A549 (cell line): Measurements from ENCODE around the gene PCDHB3. TPM values are rescaled to one million over a fixed set of nuclear protein-coding genes. Genes with fewer than 3 reads are reported as not detected.
"Not testable (repeated sequence)": the region's sequence is repeated elsewhere in the genome, so short reads cannot be mapped to it uniquely, and the experiment has no call there.

Experiments used
- ATAC-seq, 2 experiments: fragments of 200-7000 bp in 1 of 2; fragments of >200 bp in 1 of 2; cut with Nextera tagmentation in 1 of 2; cut with Tn5 transposase in 1 of 2; 3 replicates each; pipeline versions ENCODE4 v1.8.0 to v1.9.1; 2018 to 2020; ENCODE audit warnings: mild to moderate bottlenecking in 1 of 2, moderate library complexity in 1 of 2
- CTCF ChIA-PET: fragments of 300-600 bp; sonication (Branson Sonifier 250); formaldehyde crosslinking; extraction: SDS; loops from one replicate; lab custom pipeline; 2021; ENCODE audit warnings: antibody characterized with exemption, inconsistent platforms; lab: Yijun Ruan, JAX
- POLR2A ChIA-PET: fragments of 350-600 bp; formaldehyde crosslinking; extraction: SDS; loops from one replicate; lab custom pipeline; 2021; ENCODE audit warnings: antibody characterized with exemption, inconsistent platforms; lab: Yijun Ruan, JAX
- DNase-seq, 2 experiments: peaks; one replicate each; pipeline versions ENCODE4 v3.0.0 to v3.0.0-alpha.2; 2011 to 2016; ENCODE audit warnings: low read depth in 1 of 2, low spot score in 1 of 2
- FAIRE-seq: peaks from 2 replicates; lab custom pipeline; 2011; peaks lifted over from hg19 to GRCh38; lab: Jason Lieb, UNC
- H3K27ac ChIP-seq, 2 experiments: fragments of >200 bp; sonication (Bioruptor Twin); formaldehyde crosslinking; 3 replicates each; pipeline ENCODE4 v1.5.1; 2016 to 2017
- H3K4me1 ChIP-seq: fragments of >200 bp; sonication (Bioruptor Twin); formaldehyde crosslinking; 3 replicates; pipeline ENCODE4 v1.6.1; 2016
- H3K4me2 ChIP-seq: fragments of >200 bp; sonication (Bioruptor Twin); formaldehyde crosslinking; 3 replicates; pipeline ENCODE4 v1.6.1; 2016
- H3K4me3 ChIP-seq: fragments of >200 bp; sonication (Bioruptor Twin); formaldehyde crosslinking; 3 replicates; pipeline ENCODE4 v1.5.1; 2016
- H3K9me3 ChIP-seq: fragments of >200 bp; sonication (Bioruptor Twin); formaldehyde crosslinking; 3 replicates; pipeline ENCODE4 v1.6.1; 2016
- CBX2 ChIP-seq: fragments of 200-600 bp; sonication (generic); IDR thresholded peaks from 2 replicates; pipeline ENCODE4 v1.6.1; 2016; ENCODE audit warnings: low read depth, mild to moderate bottlenecking, borderline replicate concordance
- CHD2 ChIP-seq: fragments of 150-350 bp; IDR thresholded peaks from 2 replicates; pipeline ENCODE4 v1.6.1; 2014; ENCODE audit warnings: low read length; ENCODE audit not compliant: partially characterized antibody
- GATA3 ChIP-seq: IDR thresholded peaks from 2 replicates; pipeline ENCODE4 v1.6.1; 2012; ENCODE audit warnings: borderline replicate concordance
- MAZ ChIP-seq: fragments of 150-350 bp; IDR thresholded peaks from 2 replicates; pipeline ENCODE4 v1.6.1; 2014; ENCODE audit warnings: antibody characterized with exemption, low read depth, low read length, borderline replicate concordance
- NR3C1 ChIP-seq: fragments of >200 bp; sonication (Bioruptor Twin); formaldehyde crosslinking; IDR thresholded peaks from 3 replicates; pipeline ENCODE4 v1.6.1; 2017
- RNF2 ChIP-seq: fragments of 200-600 bp; sonication (generic); IDR thresholded peaks from 2 replicates; pipeline ENCODE4 v1.6.1; 2016; ENCODE audit warnings: low read depth, mild to moderate bottlenecking, antibody characterized with exemption, moderate library complexity, borderline replicate concordance
- SMC3 ChIP-seq: fragments of >200 bp; sonication (Bioruptor Twin); formaldehyde crosslinking; IDR thresholded peaks from 3 replicates; pipeline ENCODE4 v1.6.1; 2018; ENCODE audit warnings: inconsistent platforms
- ZFP36 ChIP-seq: fragments of 450-650 bp; IDR thresholded peaks from 2 replicates; pipeline ENCODE4 v1.6.1; 2014; ENCODE audit warnings: borderline replicate concordance; ENCODE audit not compliant: partially characterized antibody
- ZNF302 ChIP-seq: fragments of 250-450 bp; sonication (Bioruptor Pico); IDR thresholded peaks from 2 replicates; pipeline ENCODE4 v1.9.0; 2021; ENCODE audit warnings: inconsistent platforms, mild to moderate bottlenecking, moderate library complexity
- WGBS: methylation state at CpG from one replicate; pipeline ENCODE4 v1.1.6; 2017; ENCODE audit errors: missing lambda C conversion rate; 5-methylcytosine and 5-hydroxymethylcytosine counted together
- polyA plus RNA-seq, 4 experiments: library from polyadenylated mRNA; depleted of rRNA in 3 of 4; stranded (reverse); fragments of >200 nt; fragmentation: RNase III in 1 of 4; extraction: RNeasy Plus Mini Kit Qiagen cat#74134 plus additional on column Dnase treatment in 1 of 4; gene quantifications; 2 replicates in 3 of 4; 3 replicates in 1 of 4; pipeline ENCODE4 v1.2.3, GENCODE V29; 2011 to 2017
- TF ChIP-seq, protein P1 (sequence below): fragments of 200-600 bp; sonication (generic); IDR thresholded peaks from 2 replicates; pipeline ENCODE4 v1.6.1; 2016; ENCODE audit warnings: antibody characterized with exemption, mild to moderate bottlenecking, moderate library complexity
- TF ChIP-seq, protein P2 (sequence below): IDR thresholded peaks from 2 replicates; pipeline ENCODE4 v1.6.1; 2012; ENCODE audit warnings: low read depth, borderline replicate concordance
- TF ChIP-seq, protein P3 (sequence below): fragments of >200 bp; sonication (Bioruptor Twin); formaldehyde crosslinking; IDR thresholded peaks from 3 replicates; pipeline ENCODE4 v1.6.1; 2016
- TF ChIP-seq, protein P4 (sequence below): fragments of >200 bp; sonication (Bioruptor Twin); formaldehyde crosslinking; IDR thresholded peaks from 2 replicates; pipeline ENCODE4 v1.6.1; 2016
- TF ChIP-seq, protein P5 (sequence below): IDR thresholded peaks from 2 replicates; pipeline ENCODE4 v1.6.1; 2012
- TF ChIP-seq, protein P6 (sequence below): fragments of 250-450 bp; sonication (Bioruptor Pico); IDR thresholded peaks from 2 replicates; pipeline ENCODE4 v1.5.0; 2021; ENCODE audit warnings: mild to moderate bottlenecking, moderate library complexity, borderline replicate concordance

PCDHB3 gene
- polyA plus RNA-seq, 2 of the 4 experiments (the other 2 are of a cell fraction), result 0.06 to 0.10 TPM

DNA sequence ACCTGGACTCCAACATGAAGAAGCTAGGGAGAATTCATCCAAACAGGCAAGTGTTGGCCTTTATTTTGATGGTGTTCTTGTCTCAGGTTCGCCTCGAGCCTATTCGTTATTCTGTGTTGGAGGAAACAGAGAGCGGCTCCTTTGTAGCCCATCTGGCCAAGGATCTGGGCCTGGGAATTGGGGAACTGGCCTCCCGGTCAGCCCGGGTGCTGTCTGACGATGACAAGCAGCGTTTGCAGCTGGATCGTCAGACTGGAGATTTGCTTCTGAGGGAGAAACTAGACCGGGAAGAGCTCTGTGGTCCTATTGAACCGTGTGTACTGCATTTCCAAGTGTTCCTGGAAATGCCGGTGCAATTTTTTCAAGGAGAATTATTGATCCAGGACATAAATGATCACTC lies 21.7 kb downstream of the PCDHB3 start:
- Histone ChIP-seq H3K9me3 (peaks cover 19% of the 10 kb centered on the region; the same call in 2 of the 3 replicates), H3K4me2 (no peak overlapping the region), H3K27ac (no peak overlapping the region), H3K4me1 (no peaks in the 10 kb centered on the region), H3K4me3 (no peak overlapping the region)
- ATAC-seq (no peak), DNase-seq (no peak), FAIRE-seq (no peak)
- WGBS, result 50% methylated on average over 11 of the region's 12 CpGs
- TF ChIP-seq SMC3 (no peak), CBX2 (no peak), ZFP36 (no peak), CHD2 (no peak), MAZ (no peak), ZNF302 (CRISPR knock-in tag) (no peak), RNF2 (no peak), GATA3 (no peak), NR3C1 (no peak)
- TF ChIP-seq, protein P1, sequence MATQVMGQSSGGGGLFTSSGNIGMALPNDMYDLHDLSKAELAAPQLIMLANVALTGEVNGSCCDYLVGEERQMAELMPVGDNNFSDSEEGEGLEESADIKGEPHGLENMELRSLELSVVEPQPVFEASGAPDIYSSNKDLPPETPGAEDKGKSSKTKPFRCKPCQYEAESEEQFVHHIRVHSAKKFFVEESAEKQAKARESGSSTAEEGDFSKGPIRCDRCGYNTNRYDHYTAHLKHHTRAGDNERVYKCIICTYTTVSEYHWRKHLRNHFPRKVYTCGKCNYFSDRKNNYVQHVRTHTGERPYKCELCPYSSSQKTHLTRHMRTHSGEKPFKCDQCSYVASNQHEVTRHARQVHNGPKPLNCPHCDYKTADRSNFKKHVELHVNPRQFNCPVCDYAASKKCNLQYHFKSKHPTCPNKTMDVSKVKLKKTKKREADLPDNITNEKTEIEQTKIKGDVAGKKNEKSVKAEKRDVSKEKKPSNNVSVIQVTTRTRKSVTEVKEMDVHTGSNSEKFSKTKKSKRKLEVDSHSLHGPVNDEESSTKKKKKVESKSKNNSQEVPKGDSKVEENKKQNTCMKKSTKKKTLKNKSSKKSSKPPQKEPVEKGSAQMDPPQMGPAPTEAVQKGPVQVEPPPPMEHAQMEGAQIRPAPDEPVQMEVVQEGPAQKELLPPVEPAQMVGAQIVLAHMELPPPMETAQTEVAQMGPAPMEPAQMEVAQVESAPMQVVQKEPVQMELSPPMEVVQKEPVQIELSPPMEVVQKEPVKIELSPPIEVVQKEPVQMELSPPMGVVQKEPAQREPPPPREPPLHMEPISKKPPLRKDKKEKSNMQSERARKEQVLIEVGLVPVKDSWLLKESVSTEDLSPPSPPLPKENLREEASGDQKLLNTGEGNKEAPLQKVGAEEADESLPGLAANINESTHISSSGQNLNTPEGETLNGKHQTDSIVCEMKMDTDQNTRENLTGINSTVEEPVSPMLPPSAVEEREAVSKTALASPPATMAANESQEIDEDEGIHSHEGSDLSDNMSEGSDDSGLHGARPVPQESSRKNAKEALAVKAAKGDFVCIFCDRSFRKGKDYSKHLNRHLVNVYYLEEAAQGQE, result no peak
- TF ChIP-seq, protein P2, sequence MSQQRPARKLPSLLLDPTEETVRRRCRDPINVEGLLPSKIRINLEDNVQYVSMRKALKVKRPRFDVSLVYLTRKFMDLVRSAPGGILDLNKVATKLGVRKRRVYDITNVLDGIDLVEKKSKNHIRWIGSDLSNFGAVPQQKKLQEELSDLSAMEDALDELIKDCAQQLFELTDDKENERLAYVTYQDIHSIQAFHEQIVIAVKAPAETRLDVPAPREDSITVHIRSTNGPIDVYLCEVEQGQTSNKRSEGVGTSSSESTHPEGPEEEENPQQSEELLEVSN, result no peak
- TF ChIP-seq, protein P3, sequence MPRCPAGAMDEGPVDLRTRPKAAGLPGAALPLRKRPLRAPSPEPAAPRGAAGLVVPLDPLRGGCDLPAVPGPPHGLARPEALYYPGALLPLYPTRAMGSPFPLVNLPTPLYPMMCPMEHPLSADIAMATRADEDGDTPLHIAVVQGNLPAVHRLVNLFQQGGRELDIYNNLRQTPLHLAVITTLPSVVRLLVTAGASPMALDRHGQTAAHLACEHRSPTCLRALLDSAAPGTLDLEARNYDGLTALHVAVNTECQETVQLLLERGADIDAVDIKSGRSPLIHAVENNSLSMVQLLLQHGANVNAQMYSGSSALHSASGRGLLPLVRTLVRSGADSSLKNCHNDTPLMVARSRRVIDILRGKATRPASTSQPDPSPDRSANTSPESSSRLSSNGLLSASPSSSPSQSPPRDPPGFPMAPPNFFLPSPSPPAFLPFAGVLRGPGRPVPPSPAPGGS, result no peak
- TF ChIP-seq, protein P4, sequence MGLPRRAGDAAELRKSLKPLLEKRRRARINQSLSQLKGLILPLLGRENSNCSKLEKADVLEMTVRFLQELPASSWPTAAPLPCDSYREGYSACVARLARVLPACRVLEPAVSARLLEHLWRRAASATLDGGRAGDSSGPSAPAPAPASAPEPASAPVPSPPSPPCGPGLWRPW, result no peak
- TF ChIP-seq, protein P5, sequence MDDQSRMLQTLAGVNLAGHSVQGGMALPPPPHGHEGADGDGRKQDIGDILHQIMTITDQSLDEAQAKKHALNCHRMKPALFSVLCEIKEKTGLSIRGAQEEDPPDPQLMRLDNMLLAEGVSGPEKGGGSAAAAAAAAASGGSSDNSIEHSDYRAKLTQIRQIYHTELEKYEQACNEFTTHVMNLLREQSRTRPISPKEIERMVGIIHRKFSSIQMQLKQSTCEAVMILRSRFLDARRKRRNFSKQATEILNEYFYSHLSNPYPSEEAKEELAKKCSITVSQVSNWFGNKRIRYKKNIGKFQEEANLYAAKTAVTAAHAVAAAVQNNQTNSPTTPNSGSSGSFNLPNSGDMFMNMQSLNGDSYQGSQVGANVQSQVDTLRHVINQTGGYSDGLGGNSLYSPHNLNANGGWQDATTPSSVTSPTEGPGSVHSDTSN, result no peak
- TF ChIP-seq, protein P6, sequence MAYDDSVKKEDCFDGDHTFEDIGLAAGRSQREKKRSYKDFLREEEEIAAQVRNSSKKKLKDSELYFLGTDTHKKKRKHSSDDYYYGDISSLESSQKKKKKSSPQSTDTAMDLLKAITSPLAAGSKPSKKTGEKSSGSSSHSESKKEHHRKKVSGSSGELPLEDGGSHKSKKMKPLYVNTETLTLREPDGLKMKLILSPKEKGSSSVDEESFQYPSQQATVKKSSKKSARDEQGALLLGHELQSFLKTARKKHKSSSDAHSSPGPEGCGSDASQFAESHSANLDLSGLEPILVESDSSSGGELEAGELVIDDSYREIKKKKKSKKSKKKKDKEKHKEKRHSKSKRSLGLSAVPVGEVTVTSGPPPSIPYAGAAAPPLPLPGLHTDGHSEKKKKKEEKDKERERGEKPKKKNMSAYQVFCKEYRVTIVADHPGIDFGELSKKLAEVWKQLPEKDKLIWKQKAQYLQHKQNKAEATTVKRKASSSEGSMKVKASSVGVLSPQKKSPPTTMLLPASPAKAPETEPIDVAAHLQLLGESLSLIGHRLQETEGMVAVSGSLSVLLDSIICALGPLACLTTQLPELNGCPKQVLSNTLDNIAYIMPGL (CRISPR knock-in tag), result no peak
- ChIA-PET CTCF (interaction anchor here (1.0 to 1.5 kb wide), 2 partner anchors 13 to 442 kb away, joined by 3 to 4 read pairs; partner anchors contain the start of gene PCDHB5), POLR2A (no interaction called here)

DNA sequence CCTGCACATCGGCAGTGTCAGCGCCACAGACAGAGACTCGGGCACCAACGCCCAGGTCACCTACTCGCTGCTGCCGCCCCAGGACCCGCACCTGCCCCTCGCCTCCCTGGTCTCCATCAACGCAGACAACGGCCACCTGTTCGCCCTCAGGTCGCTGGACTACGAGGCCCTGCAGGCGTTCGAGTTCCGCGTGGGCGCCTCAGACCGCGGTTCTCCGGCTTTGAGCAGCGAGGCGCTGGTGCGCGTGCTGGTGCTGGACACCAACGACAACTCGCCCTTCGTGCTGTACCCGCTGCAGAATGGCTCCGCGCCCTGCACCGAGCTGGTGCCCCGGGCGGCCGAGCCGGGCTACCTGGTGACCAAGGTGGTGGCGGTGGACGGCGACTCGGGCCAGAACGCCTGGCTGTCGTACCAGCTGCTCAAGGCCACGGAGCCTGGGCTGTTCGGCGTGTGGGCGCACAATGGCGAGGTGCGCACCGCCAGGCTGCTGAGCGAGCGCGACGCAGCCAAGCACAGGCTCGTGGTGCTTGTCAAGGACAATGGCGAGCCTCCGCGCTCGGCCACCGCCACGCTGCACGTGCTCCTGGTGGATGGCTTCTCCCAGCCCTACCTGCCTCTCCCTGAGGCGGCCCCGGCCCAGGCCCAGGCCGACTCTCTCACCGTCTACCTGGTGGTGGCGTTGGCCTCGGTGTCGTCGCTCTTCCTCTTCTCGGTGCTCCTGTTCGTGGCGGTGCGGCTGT lies 23.3 kb downstream of the PCDHB3 start:
- ATAC-seq, CTCF ChIA-PET, FAIRE-seq, H3K27ac ChIP-seq, H3K4me1 ChIP-seq, H3K4me2 ChIP-seq, DNase-seq, H3K4me3 ChIP-seq, POLR2A ChIA-PET: not testable (repeated sequence)
- H3K9me3 ChIP-seq, result peaks cover 15% of the 10 kb centered on the region; the same call in 1 of the 3 replicates
- 78% methylated on average over 25 of the region's 73 CpGs for WGBS
